CMK (cell line): ENCODE data around the gene TFPI.
"Not testable (repeated sequence)": the region's sequence is repeated elsewhere in the genome, so short reads cannot be mapped to it uniquely, and the experiment has no call there.

Source experiments
- DNase-seq: peaks from one replicate; pipeline ENCODE4 v3.0.0-alpha.2; 2010; ENCODE audit warnings: low read depth

Gene TFPI

GRCh38 chr2:187554011-187554703 is at the start of gene TFPI:
TSS of gene TFPI (minus strand) at chr2:187554435. CDS start at chr2:187503768, 50,667 bp downstream.
- no peak for DNase-seq

- DNase-seq: no peak
These were observed 40.6 kb upstream of the TFPI start for GRCh38 chr2:187594801-187595200.

- no peak for DNase-seq
These were observed 39.5 kb upstream of the TFPI start for GRCh38 chr2:187593697-187594096.

GRCh38 chr2:187593098-187593497 is 38.9 kb upstream of the TFPI start:
- DNase-seq: no peak

GRCh38 chr2:187590175-187590574 is 35.9 kb upstream of the TFPI start:
- DNase-seq: no peak

- DNase-seq: no peak
These were observed 31.9 kb upstream of the TFPI start for GRCh38 chr2:187586011-187586641.

GRCh38 chr2:187581125-187581896 is 27.1 kb upstream of the TFPI start:
- DNase-seq: no peak

GRCh38 chr2:187580462-187581124 is 26.4 kb upstream of the TFPI start:
- no peak for DNase-seq

GRCh38 chr2:187577310-187577709 is 23.1 kb upstream of the TFPI start:
- no peak for DNase-seq

GRCh38 chr2:187576906-187577305 is 22.7 kb upstream of the TFPI start:
- no peak for DNase-seq

GRCh38 chr2:187575751-187576067 is 21.5 kb upstream of the TFPI start:
- DNase-seq: no peak

GRCh38 chr2:187574969-187575750 is 20.9 kb upstream of the TFPI start:
- no peak for DNase-seq

GRCh38 chr2:187573722-187574121 is 19.5 kb upstream of the TFPI start:
- DNase-seq: no peak

GRCh38 chr2:187571996-187572395 is 17.8 kb upstream of the TFPI start:
- DNase-seq: not testable (repeated sequence)

- no peak for DNase-seq
These were observed 15.3 kb upstream of the TFPI start for GRCh38 chr2:187569571-187569970.

GRCh38 chr2:187569042-187569441 is 14.8 kb upstream of the TFPI start:
- no peak for DNase-seq

- no peak for DNase-seq
These were observed 12.9 kb upstream of the TFPI start for GRCh38 chr2:187567126-187567525.

GRCh38 chr2:187566712-187567111 is 12.5 kb upstream of the TFPI start:
- DNase-seq: no peak

- DNase-seq: no peak
These were observed 12.0 kb upstream of the TFPI start for GRCh38 chr2:187566266-187566665.

- DNase-seq: not testable (repeated sequence)
These were observed 11.4 kb upstream of the TFPI start for GRCh38 chr2:187565618-187566017.

- not testable (repeated sequence) for DNase-seq
These were observed 2.3 kb upstream of the TFPI start for GRCh38 chr2:187556493-187556892.

- no peak for DNase-seq
These were observed 458 bp upstream of the TFPI start for GRCh38 chr2:187554704-187555082.
